8988T (cell line): ENCODE measurements around the gene BRPF1.
"Not testable (repeated sequence)": the region's sequence is repeated elsewhere in the genome, so short reads cannot be mapped to it uniquely, and the experiment has no call there.

ENCODE experiments used
- DNase-seq: peaks from one replicate; pipeline ENCODE4 v3.0.0; 2011

The BRPF1 gene

GRCh38 chr3:9769426-9770275 lies 38.1 kb downstream of the BRPF1 start, which contains the start of gene CAMK1:
TSS of gene CAMK1 (minus strand) at chr3:9769947. CDS start at chr3:9767749, 2,198 bp downstream.
- DNase-seq, result peak; percentile 78

DNA sequence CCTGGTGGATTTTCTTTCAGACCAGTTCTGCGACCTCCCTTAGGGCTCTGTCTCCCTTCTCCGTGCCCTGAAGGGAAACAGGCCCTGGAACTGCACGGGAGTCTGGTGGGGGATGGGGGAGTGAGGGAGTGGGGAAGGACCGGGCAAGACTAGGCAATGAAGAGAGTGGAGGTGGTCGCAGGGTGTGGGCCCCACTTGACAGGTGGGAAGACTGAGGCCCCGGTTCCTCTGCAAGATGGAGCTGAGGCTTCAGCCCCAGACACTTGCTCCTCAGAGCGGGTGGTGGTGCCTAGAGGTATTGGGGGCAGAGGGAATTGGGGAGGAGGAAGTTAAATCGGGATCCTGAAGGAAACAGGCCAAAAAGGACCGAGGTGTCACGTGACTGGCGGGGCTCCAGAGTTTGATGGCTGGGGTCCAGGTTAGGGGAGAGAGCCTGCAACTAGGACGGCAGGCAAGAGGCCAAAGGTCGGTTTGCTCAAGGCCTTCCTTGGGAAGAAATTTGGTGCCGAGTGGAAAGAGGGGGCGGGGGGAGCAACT lies 38.8 kb downstream of the BRPF1 start:
- DNase-seq, result no peak

DNA sequence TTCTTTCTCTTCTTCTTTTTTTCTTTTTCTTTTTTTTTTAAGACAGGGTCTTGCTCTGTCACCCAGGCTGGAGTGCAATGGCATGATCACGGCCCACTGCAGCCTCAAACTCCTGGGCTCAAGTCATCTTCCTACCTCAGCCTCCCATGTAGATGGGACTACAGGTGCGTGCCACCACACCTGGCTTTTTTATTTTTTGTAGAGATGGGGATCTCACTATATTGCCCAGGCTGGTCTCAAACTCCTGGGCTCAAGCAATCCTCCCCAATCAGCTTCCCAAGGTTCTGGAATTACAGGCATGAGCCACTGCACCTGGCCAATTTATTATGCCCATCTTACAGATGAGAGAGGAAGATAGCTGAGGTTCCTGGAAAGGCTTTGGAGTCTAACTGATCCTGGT lies 39.5 kb downstream of the BRPF1 start:
- not testable (repeated sequence) for DNase-seq

DNA sequence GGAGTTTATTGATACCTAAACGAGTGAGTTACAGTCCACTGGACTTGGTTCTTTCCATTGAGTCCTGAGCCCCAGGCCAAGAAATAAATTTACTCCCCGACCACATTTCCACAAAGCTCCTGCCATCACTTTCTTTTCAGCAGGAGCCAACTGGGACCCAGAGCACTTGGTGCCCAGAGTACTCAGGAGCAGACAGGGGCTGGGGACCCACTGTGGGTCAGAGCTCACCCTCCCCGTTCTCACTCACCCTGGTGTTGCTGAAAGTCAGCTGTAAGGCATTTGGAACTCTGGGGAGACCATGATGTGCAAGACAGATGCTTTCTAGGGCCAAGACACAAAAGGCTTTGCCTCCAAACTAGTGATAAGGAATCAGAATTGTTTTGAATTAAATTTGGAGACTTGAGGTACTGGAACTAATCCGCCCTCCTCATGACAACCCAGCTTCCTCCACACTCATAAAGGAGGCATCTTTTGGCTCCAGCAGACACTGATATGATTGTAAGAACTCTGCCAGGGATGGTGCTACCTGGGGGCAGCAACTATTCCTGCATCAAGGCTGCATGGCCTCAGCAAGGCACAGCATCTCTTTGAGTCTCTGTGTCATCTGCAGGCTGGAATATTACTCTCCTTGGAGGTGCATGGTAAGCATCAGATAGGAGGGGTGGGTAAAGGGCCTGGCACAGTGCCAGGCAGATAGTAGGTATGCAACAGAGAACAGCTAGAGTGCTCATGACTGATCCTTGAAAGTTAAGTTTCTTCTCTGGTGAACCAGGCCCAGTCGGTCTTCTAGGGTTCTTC lies 45.6 kb downstream of the BRPF1 start:
- DNase-seq, result no peak

DNA sequence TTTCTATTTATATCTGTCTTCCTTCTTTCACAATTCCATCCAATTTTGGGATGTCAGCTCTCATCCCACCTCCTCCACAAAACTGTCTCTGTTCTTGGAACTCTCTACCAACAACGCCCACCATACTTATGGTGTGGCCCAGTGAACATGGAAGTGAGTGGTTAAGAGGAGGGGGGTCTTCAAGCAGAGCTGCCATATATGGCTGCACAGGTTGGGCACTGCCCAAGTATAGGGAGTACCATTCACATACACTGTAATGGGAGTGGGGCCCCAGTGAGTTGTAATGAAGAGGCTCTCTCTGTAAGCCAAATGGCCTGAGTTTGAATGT lies 46.1 kb downstream of the BRPF1 start:
- DNase-seq, result no peak

- DNase-seq, result no peak
Measured at GRCh38 chr3:9778143-9779074, 46.9 kb downstream of the BRPF1 start.

DNA sequence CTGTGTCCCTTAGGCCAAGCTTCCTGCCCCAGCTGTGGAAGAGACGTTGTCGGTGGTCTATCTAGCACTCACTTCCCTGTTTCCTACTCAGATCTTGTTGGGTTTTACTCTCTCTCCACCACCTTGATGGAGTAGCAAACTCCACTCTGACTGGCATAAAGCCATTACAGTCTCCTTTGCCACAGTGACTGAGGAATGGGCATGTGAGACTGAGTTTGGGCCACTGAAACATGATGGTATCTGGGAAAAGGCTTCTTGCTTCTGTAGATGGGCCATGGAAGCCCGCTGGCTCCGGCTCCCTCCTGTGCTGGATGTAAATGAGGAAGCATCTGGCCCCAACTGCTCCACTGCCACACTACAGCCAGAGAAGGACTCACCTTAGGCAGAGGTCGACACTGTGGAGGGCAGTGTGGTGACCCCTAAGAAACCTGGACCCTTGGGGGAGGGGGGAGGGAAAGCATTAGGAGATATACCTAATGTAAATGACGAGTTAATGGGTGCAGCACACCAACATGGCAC lies 47.6 kb downstream of the BRPF1 start:
- no peak for DNase-seq

GRCh38 chr3:9779721-9780457 lies 48.4 kb downstream of the BRPF1 start:
- DNase-seq, result no peak

GRCh38 chr3:9780458-9780812 lies 48.9 kb downstream of the BRPF1 start:
- no peak for DNase-seq

DNA sequence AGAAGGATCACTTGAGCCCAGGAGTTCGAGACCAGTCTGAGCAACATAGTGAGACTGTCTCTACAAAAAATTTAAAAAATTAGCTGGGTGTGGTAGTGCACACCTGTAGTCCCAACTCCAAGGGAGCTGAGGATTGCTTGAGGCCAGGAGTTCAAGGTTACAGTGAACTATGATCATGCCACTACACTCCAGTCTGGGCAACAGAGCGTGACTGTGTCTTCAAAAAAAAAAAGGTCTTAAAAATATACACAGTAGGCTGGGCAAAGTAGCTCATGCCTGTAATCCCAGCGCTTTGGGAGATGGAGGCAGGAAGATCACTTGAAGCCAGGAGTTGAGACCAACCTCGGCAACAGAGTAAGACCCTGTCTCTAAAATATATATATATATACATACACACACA lies 49.4 kb downstream of the BRPF1 start:
- DNase-seq, result no peak

DNA sequence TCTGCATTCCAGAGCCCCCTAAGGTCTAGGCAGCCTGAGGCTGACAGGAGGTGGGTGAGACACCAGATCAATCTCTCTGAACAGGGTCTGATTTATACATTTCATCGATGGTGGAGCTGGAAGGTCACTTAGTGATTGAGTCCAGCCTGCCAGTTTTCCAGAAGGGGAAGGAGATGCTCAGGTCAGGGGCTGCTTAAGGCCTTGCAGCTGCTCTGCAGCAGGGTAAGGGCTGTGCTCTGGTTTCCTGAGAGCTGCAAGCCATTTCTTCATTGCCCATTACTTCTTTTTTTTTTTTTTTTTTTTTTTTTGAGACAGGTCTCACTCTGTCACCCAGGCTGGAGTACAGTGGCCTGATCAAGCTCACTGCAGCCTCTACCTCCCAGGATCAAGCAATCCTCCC lies 50.0 kb downstream of the BRPF1 start:
- DNase-seq, result no peak

- no peak for DNase-seq
Measured at GRCh38 chr3:9781978-9782603, 50.6 kb downstream of the BRPF1 start.

DNA sequence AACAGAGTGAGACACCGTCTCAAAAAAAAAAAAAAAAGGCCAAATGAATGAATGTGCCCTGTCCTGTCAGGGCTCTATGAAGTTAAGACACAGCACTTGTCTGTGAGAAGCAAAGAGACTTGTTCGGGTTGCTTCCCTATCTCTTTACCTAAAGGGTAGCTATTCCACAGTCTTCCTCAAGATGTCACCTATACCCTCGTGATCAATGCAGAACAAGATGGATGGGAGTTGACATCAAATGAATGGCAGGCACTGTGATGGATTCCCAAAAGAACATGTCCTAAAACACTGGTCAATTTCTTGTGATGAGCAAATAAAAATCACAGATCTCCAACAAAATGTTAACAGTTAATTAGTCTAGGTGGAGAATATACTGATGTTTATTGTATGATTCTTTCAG lies 51.2 kb downstream of the BRPF1 start:
- peak; percentile 48 for DNase-seq

GRCh38 chr3:9783954-9784353 lies 52.4 kb downstream of the BRPF1 start:
- DNase-seq, result no peak

GRCh38 chr3:9784965-9785364 lies 53.4 kb downstream of the BRPF1 start:
- DNase-seq, result no peak

DNA sequence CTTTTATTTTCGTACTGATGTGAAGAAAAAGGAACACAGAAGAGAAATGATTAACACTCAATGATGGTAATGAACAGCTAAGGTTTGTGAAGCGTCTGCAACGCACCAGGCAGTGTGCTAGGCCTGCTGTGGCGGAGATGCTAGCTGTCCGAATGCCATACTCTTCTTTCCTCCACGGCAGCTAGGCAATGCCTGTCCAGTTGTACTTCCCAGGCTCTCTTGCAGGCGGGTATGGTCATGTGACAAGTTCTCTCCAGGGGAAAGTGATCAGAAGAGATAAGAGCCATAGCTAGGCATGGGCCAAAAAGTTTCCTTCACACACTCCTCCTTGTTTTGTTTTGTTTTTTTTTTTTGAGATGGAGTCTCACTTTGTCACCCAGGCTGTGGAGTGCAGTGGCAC lies 54.1 kb downstream of the BRPF1 start:
- DNase-seq, result no peak

DNA sequence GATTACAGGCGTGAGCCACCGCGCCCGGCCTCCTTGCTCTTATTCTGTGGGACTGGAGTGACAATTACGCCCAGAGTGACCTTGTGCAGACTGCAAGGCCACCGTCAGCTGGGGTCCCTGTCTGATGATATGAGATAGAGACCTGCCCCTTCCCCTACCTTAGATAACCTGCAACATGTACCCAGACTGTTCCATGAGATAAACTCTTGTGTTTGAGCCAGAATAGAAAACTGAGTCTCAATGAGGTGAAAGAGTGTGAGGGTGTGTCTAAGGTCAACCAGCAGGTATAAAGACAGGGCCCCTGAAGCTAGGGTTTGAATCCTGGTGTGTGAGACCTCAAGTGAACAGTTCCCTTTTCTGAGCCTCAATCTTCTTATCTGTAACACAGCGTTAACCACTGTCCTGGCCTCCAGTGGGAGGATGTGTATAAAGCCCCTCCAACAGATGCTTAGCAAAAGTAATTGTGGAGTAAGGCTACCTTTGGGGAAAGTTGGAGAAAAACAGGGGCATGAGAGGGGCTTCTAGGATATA lies 54.7 kb downstream of the BRPF1 start:
- no peak for DNase-seq

- DNase-seq, result no peak
Measured at GRCh38 chr3:9786825-9787669, 55.5 kb downstream of the BRPF1 start.

- DNase-seq, result no peak
Measured at GRCh38 chr3:9787714-9788113, 56.2 kb downstream of the BRPF1 start.

GRCh38 chr3:9791127-9791526 lies 59.6 kb downstream of the BRPF1 start:
- no peak for DNase-seq
